DND-41 (cell line): ENCODE measurements around the gene LAMP2.
A peak's percentile ranks its signal among the peaks of the same experiment; 100 is the strongest.

Source experiments
- ATAC-seq: fragments of 200-7000 bp; cut with Tn5 transposase; 3 replicates; pipeline ENCODE4 v1.9.1; 2021; ENCODE audit warnings: low read depth; ENCODE audit not compliant: insufficient read depth
- DNase-seq: peaks from one replicate; pipeline ENCODE4 v3.0.0-alpha.2; 2020
- H2AFZ ChIP-seq: 2 replicates; pipeline ENCODE4 v1.6.0; 2012; ENCODE audit warnings: low read depth, low read length
- H3K27ac ChIP-seq: 2 replicates; pipeline ENCODE4 v1.5.1; 2012; ENCODE audit warnings: low read length, inconsistent platforms
- H3K27me3 ChIP-seq: fragments of 200-600 bp; sonication (generic); 2 replicates; pipeline ENCODE4 v1.6.0; 2012; ENCODE audit warnings: low read length, mild to moderate bottlenecking, inconsistent platforms; ENCODE audit not compliant: insufficient read depth, poor library complexity
- H3K36me3 ChIP-seq: 2 replicates; pipeline ENCODE4 v1.5.1; 2012; ENCODE audit warnings: low read length, inconsistent platforms; ENCODE audit not compliant: insufficient read depth
- H3K4me1 ChIP-seq: 2 replicates; pipeline ENCODE4 v1.5.1; 2012; ENCODE audit warnings: mild to moderate bottlenecking, low read length; ENCODE audit not compliant: insufficient read depth
- H3K4me2 ChIP-seq: 2 replicates; pipeline ENCODE4 v1.6.0; 2012; ENCODE audit warnings: mild to moderate bottlenecking, moderate library complexity, low read length, inconsistent platforms; ENCODE audit not compliant: insufficient read depth
- H3K4me3 ChIP-seq, 2 experiments: fragments of 200-600 bp in 1 of 2; shearing (Covaris generic) in 1 of 2; 2 replicates each; pipeline ENCODE4 v1.5.1; 2012 to 2016; ENCODE audit warnings: inconsistent platforms in 2 of 2, low read length in 2 of 2, mild to moderate bottlenecking in 2 of 2, low read depth in 1 of 2, moderate library complexity in 1 of 2
- H3K79me2 ChIP-seq: 2 replicates; pipeline ENCODE4 v1.6.0; 2012; ENCODE audit warnings: low read length, inconsistent platforms; ENCODE audit not compliant: insufficient read depth
- H3K9ac ChIP-seq: 2 replicates; pipeline ENCODE4 v1.6.0; 2012; ENCODE audit warnings: low read depth, mild to moderate bottlenecking, inconsistent platforms, low read length, moderate library complexity
- H3K9me3 ChIP-seq: 2 replicates; pipeline ENCODE4 v1.5.1; 2012; ENCODE audit warnings: low read length, moderate library complexity, mild to moderate bottlenecking, inconsistent platforms; ENCODE audit not compliant: insufficient read depth, severe bottlenecking
- H4K20me1 ChIP-seq: 2 replicates; pipeline ENCODE4 v1.6.0; 2012; ENCODE audit warnings: low read length; ENCODE audit not compliant: insufficient read depth
- CTCF ChIP-seq: IDR thresholded peaks from 2 replicates; pipeline ENCODE4 v1.5.1; 2012; ENCODE audit warnings: borderline replicate concordance, low read length, moderate library complexity, mild to moderate bottlenecking; ENCODE audit not compliant: poor library complexity, severe bottlenecking; ENCODE audit errors: extremely low read depth
- EZH2 ChIP-seq: IDR thresholded peaks from 3 replicates; pipeline ENCODE4 v1.6.1; 2012; ENCODE audit warnings: borderline replicate concordance, low read depth, mild to moderate bottlenecking, moderate library complexity, low read length, inconsistent platforms; ENCODE audit not compliant: severe bottlenecking

Gene LAMP2

GRCh38 chrX:120468825-120469525, at the start of gene LAMP2:
Gene LAMP2, minus strand, starts transcription at chrX:120469296. Its CDS starts 127 bp downstream, at chrX:120469169.
- no peak for TF ChIP-seq CTCF
- TF ChIP-seq EZH2, result no peak
- DNase-seq, result peak; percentile 88
- no peaks in the 10 kb centered on the region for H3K9me3 ChIP-seq
- peaks cover 52% of the 10 kb centered on the region for H3K79me2 ChIP-seq
- H3K27me3 ChIP-seq, result no peaks in the 10 kb centered on the region
- H3K4me1 ChIP-seq, result peaks cover 31% of the 10 kb centered on the region
- peak within 1 kb of the TSS; percentile 82 for H3K4me2 ChIP-seq
- H3K27ac ChIP-seq, result peak within 1 kb of the TSS; percentile 95
- H2AFZ ChIP-seq, result peak within 1 kb of the TSS; percentile 71
- peak within 1 kb of the TSS; percentile 87 for H3K9ac ChIP-seq
- no peaks in the 10 kb centered on the region for H3K36me3 ChIP-seq
- peaks cover 13% of the 10 kb centered on the region; the same call in 1 of the 2 replicates for H4K20me1 ChIP-seq
- ATAC-seq, result peak; percentile 98
- peak within 1 kb of the TSS; percentile 71 to 73 for H3K4me3 ChIP-seq

GRCh38 chrX:120517936-120518335, 48.8 kb upstream of the LAMP2 start:
- H3K27me3 ChIP-seq, result no peaks in the 10 kb centered on the region
- H4K20me1 ChIP-seq, result no peaks in the 10 kb centered on the region
- no peak overlapping the region for H3K4me2 ChIP-seq
- H2AFZ ChIP-seq, result no peak overlapping the region
- no peaks in the 10 kb centered on the region for H3K36me3 ChIP-seq
- no peak overlapping the region for H3K27ac ChIP-seq
- H3K9ac ChIP-seq, result no peak overlapping the region
- H3K79me2 ChIP-seq, result no peaks in the 10 kb centered on the region
- H3K4me3 ChIP-seq, result no peak overlapping the region
- no peaks in the 10 kb centered on the region for H3K9me3 ChIP-seq
- H3K4me1 ChIP-seq, result no peaks in the 10 kb centered on the region
- no peak for DNase-seq
- no peak for TF ChIP-seq EZH2
- no peak for TF ChIP-seq CTCF
- ATAC-seq, result no peak

GRCh38 chrX:120514236-120514635, 45.1 kb upstream of the LAMP2 start:
- Histone ChIP-seq H3K9me3 (no peaks in the 10 kb centered on the region), H3K4me1 (no peaks in the 10 kb centered on the region), H3K79me2 (no peaks in the 10 kb centered on the region), H4K20me1 (no peaks in the 10 kb centered on the region), H3K27me3 (no peaks in the 10 kb centered on the region), H3K9ac (no peak overlapping the region), H3K4me2 (no peak overlapping the region), H3K27ac (no peak overlapping the region), H3K36me3 (no peaks in the 10 kb centered on the region), H3K4me3 (no peak overlapping the region), H2AFZ (no peak overlapping the region)
- DNase-seq (no peak), ATAC-seq (no peak)
- TF ChIP-seq EZH2, result no peak
- peak; percentile 23 for TF ChIP-seq CTCF
